Colonic mucosa (tissue), 4 donors: Measurements from ENCODE around the gene CENPM. TPM values are rescaled to one million over a fixed set of nuclear protein-coding genes. Genes with fewer than 3 reads are reported as not detected.

ENCODE experiments used
- DNase-seq: peaks from one replicate; pipeline ENCODE4 v3.0.0-alpha.2; 2020
- H3K27ac ChIP-seq: fragments of 200-600 bp; one replicate; pipeline ENCODE4 v1.8.0; 2021
- H3K27me3 ChIP-seq: fragments of 200-600 bp; one replicate; pipeline ENCODE4 v1.8.0; 2021
- H3K36me3 ChIP-seq: fragments of 200-600 bp; one replicate; pipeline ENCODE4 v1.8.0; 2021
- H3K4me1 ChIP-seq: fragments of 200-600 bp; one replicate; pipeline ENCODE4 v1.8.0; 2021; ENCODE audit warnings: mild to moderate bottlenecking
- H3K4me3 ChIP-seq: fragments of 200-600 bp; one replicate; pipeline ENCODE4 v1.8.0; 2021
- H3K9ac ChIP-seq, 2 donors: one replicate each; pipeline ENCODE4 v1.7.0; 2013; ENCODE audit warnings: control low read depth in 2 of 2, low read depth in 2 of 2, low read length in 2 of 2
- H3K9me3 ChIP-seq: fragments of 200-600 bp; one replicate; pipeline ENCODE4 v1.8.0; 2021
- intact Hi-C: fragments of 100-400 bp; cut with DNase I; formaldehyde crosslinking; loops from one replicate; pipeline ENCODE4 v1.14.1; 2022
- total RNA-seq, 2 donors: library from RNA; stranded (reverse); fragmentation: NEBNext Ultra II Directional in 1 of 2; extraction: Animal tissue kit (Norgen Biotek cat#: 25700) in 1 of 2; gene quantifications; one replicate each; pipeline ENCODE4 v1.2.1, GENCODE V29; 2021
- TF ChIP-seq, protein P1 (sequence below): fragments of 200-600 bp; IDR thresholded peaks from one replicate; pipeline ENCODE4 v1.8.0; 2022; ENCODE audit warnings: antibody characterized with exemption, mild to moderate bottlenecking
- donor health status: healthy.
- donor health status: DM: no; HTN: no; CAD: no.
- donor health status: DM: no; HTN: no; CAD: no.

The CENPM gene
- total RNA-seq, 2 donors from 2014 or later: 13.7 to 64.3 TPM

DNA sequence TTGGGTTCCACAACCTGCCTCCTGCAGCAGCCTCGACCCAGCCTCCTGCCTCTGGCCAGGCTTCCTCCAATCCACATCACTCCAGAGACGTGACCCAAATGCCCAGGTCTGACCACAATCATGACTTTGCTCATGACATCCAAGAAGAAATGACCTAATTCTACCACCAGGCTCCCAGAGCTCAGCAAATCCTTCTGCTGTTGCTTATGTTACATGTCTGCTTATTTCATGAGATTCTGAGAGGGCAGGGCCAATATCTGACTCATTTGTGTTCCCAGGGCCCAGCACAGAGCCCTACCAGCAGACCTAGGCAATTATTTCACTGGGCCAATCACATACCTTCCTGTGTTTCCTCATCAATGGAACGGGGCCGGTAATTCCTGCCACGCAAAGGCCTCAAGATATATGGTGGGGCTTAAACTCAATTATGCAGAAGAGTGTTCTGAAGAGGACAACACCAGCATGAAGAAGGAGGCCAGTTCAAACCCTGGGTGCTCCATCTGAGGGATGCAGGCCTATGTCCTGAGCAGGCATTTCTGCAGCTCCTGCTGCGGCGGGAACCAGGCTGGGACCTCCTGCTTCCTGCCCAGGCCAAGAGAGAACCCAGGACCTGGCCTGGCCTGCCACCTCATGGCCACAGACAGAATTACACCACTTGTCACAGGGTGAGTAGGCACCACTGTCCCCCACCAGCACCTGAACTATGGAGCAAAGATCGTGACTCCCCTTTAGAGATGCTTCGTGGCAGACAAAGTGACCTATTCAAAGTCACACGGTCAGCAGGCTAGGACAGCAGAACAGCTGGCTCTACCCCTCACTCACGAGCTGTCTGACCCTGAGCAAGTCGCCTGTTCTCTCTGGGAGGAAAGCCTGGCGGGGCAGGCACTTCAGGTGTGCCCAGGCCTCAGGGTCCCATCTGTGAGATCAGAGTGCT is 5.9 kb downstream of the CENPM start:
- Histone ChIP-seq H3K9me3 (no peaks in the 10 kb centered on the region), H3K9ac (peak overlapping the region; percentile 51 to 77), H3K4me3 (no peak overlapping the region), H3K27ac (peak overlapping the region; percentile 91), H3K36me3 (no peaks in the 10 kb centered on the region), H3K4me1 (peaks cover 8% of the 10 kb centered on the region), H3K27me3 (no peaks in the 10 kb centered on the region)
- TF ChIP-seq, protein P1, sequence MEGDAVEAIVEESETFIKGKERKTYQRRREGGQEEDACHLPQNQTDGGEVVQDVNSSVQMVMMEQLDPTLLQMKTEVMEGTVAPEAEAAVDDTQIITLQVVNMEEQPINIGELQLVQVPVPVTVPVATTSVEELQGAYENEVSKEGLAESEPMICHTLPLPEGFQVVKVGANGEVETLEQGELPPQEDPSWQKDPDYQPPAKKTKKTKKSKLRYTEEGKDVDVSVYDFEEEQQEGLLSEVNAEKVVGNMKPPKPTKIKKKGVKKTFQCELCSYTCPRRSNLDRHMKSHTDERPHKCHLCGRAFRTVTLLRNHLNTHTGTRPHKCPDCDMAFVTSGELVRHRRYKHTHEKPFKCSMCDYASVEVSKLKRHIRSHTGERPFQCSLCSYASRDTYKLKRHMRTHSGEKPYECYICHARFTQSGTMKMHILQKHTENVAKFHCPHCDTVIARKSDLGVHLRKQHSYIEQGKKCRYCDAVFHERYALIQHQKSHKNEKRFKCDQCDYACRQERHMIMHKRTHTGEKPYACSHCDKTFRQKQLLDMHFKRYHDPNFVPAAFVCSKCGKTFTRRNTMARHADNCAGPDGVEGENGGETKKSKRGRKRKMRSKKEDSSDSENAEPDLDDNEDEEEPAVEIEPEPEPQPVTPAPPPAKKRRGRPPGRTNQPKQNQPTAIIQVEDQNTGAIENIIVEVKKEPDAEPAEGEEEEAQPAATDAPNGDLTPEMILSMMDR: peak; percentile 92
- intact Hi-C loops: loop anchor here (2.0 to 5.0 kb wide), 3 partner anchors 118 to 244 kb away; partner anchors contain the start of gene MEI1
- DNase-seq: peak; percentile 89

DNA sequence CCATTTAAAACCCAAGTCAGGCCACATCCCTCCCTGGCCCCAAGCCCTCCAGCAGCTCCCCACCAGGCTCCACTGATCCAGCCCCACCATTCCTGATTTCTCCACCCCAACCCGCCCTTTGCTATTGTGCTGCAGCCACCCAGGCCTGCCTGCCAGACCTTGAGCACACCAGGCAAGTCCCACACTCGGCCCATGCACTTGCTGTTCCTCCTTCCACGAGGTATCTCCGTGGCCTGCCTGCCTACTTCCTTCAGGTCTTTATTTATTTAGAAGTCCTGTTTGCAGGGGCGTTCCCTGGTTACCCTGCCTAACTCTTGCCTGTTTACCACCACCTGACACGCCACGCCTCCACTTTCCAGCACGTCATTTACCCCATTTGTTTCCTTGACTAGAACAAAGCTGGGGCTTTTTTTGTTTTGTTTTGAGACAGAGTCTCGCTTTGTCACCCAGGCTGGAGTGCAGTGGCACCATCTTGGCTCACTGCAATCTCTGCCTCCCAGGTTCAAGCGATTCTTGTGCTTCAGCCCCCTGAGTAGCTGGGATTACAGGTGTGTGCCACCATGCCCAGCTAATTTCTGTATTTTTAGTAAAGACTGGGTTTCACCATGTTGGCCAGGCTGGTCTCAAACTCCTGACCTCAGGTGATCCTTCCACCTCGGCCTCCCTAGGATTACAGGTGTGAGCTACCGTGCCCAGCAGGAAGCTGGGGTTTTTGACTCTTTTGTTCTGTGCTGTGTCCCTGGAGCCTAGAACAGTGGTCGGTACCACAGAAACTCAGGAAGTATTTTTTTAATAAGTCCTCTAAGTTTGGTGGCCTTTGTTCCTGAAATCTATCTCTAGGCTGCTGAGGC is 6.7 kb downstream of the CENPM start:
- Histone ChIP-seq H3K9ac (peak overlapping the region; percentile 51 to 77), H3K27me3 (no peaks in the 10 kb centered on the region), H3K27ac (peak overlapping the region; percentile 91), H3K4me3 (no peak overlapping the region), H3K4me1 (no peaks in the 10 kb centered on the region), H3K36me3 (no peaks in the 10 kb centered on the region), H3K9me3 (no peaks in the 10 kb centered on the region)
- intact Hi-C loops: loop anchor here (2.0 to 5.0 kb wide), 3 partner anchors 117 to 243 kb away; partner anchors contain the start of gene MEI1
- peak; percentile 95 for DNase-seq
- TF ChIP-seq, protein P1: no peak

DNA sequence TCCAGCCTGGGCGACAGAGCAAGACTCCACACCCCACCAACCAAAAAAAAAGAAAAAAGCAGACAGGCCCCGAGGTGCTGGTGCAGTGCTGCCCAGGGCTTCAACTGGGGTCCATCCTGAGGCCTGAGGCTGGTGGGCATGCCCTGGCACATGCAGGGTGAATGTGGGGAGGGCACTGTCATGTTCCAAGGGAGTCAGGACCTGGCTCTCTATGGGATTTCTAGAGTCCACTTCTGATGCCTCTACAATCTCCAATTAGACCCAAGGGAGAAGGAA is 10.1 kb downstream of the CENPM start:
- Histone ChIP-seq H3K9me3 (no peaks in the 10 kb centered on the region), H3K27me3 (no peaks in the 10 kb centered on the region), H3K36me3 (no peaks in the 10 kb centered on the region), H3K4me3 (no peak overlapping the region), H3K27ac (no peak overlapping the region), H3K4me1 (no peaks in the 10 kb centered on the region), H3K9ac (no peak overlapping the region)
- intact Hi-C loops: no loop called here
- TF ChIP-seq, protein P1: no peak
- no peak for DNase-seq

DNA sequence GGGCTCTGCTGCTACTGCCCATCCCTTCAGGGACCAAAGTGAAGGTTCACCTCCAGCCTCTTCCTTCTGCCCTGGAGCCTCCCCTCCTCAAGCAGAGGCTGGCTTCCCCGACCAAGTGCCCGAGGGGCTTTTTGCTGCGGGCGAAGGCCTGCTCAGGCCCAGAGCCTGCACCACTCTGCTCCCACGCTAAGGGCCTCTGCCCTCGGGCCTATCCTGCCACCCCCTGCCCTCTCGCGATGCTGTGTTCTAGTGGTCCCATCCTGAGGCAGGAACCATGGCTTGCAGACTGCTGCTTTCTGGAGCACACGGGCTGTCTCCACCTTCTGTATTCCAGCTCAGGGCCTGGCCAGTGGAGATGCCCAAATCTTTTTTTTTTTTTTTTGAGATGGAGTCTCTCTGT is 11.4 kb downstream of the CENPM start:
- Histone ChIP-seq H3K36me3 (no peaks in the 10 kb centered on the region), H3K4me3 (no peak overlapping the region), H3K27ac (no peak overlapping the region), H3K9ac (no peak overlapping the region), H3K27me3 (no peaks in the 10 kb centered on the region), H3K4me1 (no peaks in the 10 kb centered on the region), H3K9me3 (no peaks in the 10 kb centered on the region)
- TF ChIP-seq, protein P1: no peak
- intact Hi-C loops: no loop called here
- no peak for DNase-seq

DNA sequence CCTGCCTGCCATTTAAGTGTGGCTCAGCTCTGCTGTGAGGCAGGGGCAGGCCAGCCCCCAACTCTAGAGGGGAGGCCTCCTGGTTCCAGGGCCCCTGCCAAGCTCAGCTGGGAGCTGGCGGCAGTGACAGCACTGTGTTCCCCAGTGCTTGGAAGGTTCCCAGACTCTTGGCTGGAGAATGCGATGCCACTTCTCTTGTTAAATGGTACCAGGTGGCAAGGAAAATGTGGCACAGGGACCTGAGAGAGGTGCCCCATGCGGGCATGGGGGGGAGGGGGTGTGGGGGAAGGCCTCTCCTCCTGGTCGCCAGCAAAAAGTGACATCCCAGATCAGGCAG is 12.0 kb downstream of the CENPM start:
- Histone ChIP-seq H3K9ac (no peak overlapping the region), H3K9me3 (no peaks in the 10 kb centered on the region), H3K36me3 (no peaks in the 10 kb centered on the region), H3K27ac (no peak overlapping the region), H3K4me3 (no peak overlapping the region), H3K27me3 (no peaks in the 10 kb centered on the region), H3K4me1 (no peaks in the 10 kb centered on the region)
- TF ChIP-seq, protein P1: no peak
- DNase-seq: no peak
- intact Hi-C loops: no loop called here
